Uterus (tissue), 4 donors: ENCODE results near the gene SLC47A2. TPM values are rescaled to one million over a fixed set of nuclear protein-coding genes. Genes with fewer than 3 reads are reported as not detected.
A peak's percentile ranks its signal among the peaks of the same experiment; 100 is the strongest.

Source experiments
- DNase-seq, 2 donors: peaks; one replicate each; pipeline ENCODE4 v3.0.0-alpha.2; 2019 to 2020
- H3K27ac ChIP-seq, 2 donors: fragments of 200-600 bp; sonication (generic); 1 replicate in 1 of 2; 2 replicates in 1 of 2; pipeline ENCODE4 v1.5.1; 2016 to 2018
- H3K27me3 ChIP-seq, 2 donors: fragments of 200-600 bp; sonication (generic); one replicate each; pipeline ENCODE4 v1.5.1; 2018 to 2019; ENCODE audit warnings: control low read depth in 1 of 2
- H3K36me3 ChIP-seq, 2 donors: fragments of 200-600 bp; sonication (generic); one replicate each; pipeline ENCODE4 v1.5.1; 2019; ENCODE audit warnings: control low read depth in 1 of 2
- H3K4me1 ChIP-seq, 2 donors: fragments of 200-600 bp; sonication (generic); one replicate each; pipeline ENCODE4 v1.5.1; 2018 to 2019; ENCODE audit warnings: control low read depth in 1 of 2
- H3K4me3 ChIP-seq, 2 donors: fragments of 200-600 bp; sonication (generic); 1 replicate in 1 of 2; 2 replicates in 1 of 2; pipeline ENCODE4 v1.5.1; 2018 to 2019; ENCODE audit warnings: mild to moderate bottlenecking in 1 of 2
- H3K9me3 ChIP-seq, 2 donors: fragments of 200-600 bp; sonication (generic); one replicate each; pipeline ENCODE4 v1.5.1; 2019; ENCODE audit warnings: control low read depth in 1 of 2
- CTCF ChIP-seq, 4 experiments: fragments of 200-600 bp in 2 of 4; fragments of 450-650 bp in 2 of 4; sonication (generic) in 2 of 4; IDR thresholded peaks; one replicate each; pipeline ENCODE4 v1.5.1; 2016 to 2019; ENCODE audit warnings: antibody characterized with exemption in 4 of 4, mild to moderate bottlenecking in 2 of 4, moderate library complexity in 1 of 4
- POLR2A ChIP-seq, 2 donors: fragments of 450-650 bp; IDR thresholded peaks; one replicate each; pipeline ENCODE4 v1.6.1; 2016; ENCODE audit warnings: antibody characterized with exemption in 2 of 2, mild to moderate bottlenecking in 1 of 2, moderate library complexity in 1 of 2
- intact Hi-C: fragments of 100-400 bp; cut with DNase I; formaldehyde crosslinking; loops from one replicate; pipeline ENCODE4 v1.15.1; 2023; ENCODE audit warnings: low total_unique reads
- total RNA-seq, 4 donors: library from RNA; depleted of rRNA in 3 of 4; stranded (reverse); fragments of >200 nt in 3 of 4; gene quantifications; one replicate each; pipeline versions ENCODE4 v1.1.0 to v1.2.4, GENCODE V29; 2014 to 2023
- donor health status: DM: yes; HTN: yes; CAD: no.

Gene SLC47A2
- total RNA-seq, 4 donors from 2014 or later: 0.35 TPM; not detected in 3

GRCh38 chr17:19649274-19649541 lies 67.2 kb downstream of the SLC47A2 start:
- Histone ChIP-seq H3K27me3 (no peaks in the 10 kb centered on the region), H3K36me3 (no peaks in the 10 kb centered on the region), H3K9me3 (no peaks in the 10 kb centered on the region), H3K4me3 (peak overlapping the region; percentile 67 to 81), H3K4me1 (peaks cover 16 to 18% of the 10 kb centered on the region in 2 donors), H3K27ac (peak overlapping the region; percentile 98 to 99)
- no peak for TF ChIP-seq POLR2A (IDR thresholded peaks at IDR 0.05)
- no peak for TF ChIP-seq CTCF (IDR thresholded peaks at IDR 0.05)
- intact Hi-C loops: no loop called here
- DNase-seq: no peak

- intact Hi-C loops: no loop called here
- peak; percentile 97 to 98 for DNase-seq
- H3K4me1 ChIP-seq: peaks cover 16 to 18% of the 10 kb centered on the region in 2 donors
Measured at GRCh38 chr17:19648475-19649273, 67.7 kb downstream of the SLC47A2 start, which contains the start of gene ALDH3A2. TSS of gene ALDH3A2 (plus strand) at chr17:19648751. CDS start at chr17:19648972, 221 bp downstream.

DNA sequence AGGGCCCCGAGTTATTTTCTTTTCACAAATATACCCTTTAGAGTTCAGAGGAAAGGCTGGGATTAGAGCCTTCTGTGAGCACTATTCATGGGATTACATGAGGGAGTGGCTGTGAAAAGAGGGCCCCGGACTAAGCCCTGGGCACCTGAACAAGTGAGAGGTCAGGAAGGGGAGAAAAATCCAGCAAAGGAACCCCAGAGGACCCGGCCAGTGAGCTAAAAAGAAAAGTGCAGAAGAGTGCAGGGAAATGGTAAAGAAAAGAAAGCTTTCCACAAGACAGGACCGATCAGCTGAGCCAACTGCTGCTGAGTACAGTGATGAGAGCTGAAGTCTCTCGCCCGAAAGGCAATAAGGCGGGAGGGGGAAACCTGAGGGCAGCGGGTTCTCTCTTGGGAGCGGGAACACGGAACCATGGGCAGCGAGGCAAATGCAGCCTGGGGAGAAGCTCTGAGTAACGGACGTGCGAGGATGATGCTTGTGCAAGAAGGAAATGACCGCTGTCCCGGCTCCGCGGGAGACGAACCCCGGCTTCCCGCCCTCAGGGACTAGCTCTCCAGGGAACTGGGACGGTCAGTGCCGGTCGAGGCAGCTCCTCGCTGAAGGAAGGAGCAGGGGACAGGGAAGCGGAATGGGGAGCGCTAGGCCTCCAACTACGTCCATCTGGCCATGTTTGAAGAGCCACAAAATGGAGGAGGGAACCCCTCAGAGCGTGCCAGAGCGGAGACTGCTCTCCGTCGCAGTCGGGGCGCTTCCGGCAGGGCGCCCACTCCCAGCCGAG lies 68.5 kb downstream of the SLC47A2 start:
- DNase-seq: peak; percentile 70 to 76
- H3K4me1 ChIP-seq: peaks cover 16 to 18% of the 10 kb centered on the region in 2 donors

More at GRCh38 chr17:19648475-19649273, 67.7 kb downstream of the SLC47A2 start, which contains the start of gene ALDH3A2:
- Histone ChIP-seq H3K27ac (peak within 1 kb of the TSS; percentile 98 to 99), H3K4me3 (peak within 1 kb of the TSS; percentile 67 to 81), H3K9me3 (no peaks in the 10 kb centered on the region), H3K36me3 (no peaks in the 10 kb centered on the region), H3K27me3 (no peaks in the 10 kb centered on the region)
- peak in 3 of 4 experiments; percentile 9 to 37 (median 14) for TF ChIP-seq CTCF (IDR thresholded peaks at IDR 0.05)
- TF ChIP-seq POLR2A (IDR thresholded peaks at IDR 0.05): peak; percentile 91 to 98

GRCh38 chr17:19646788-19647696 lies 69.3 kb downstream of the SLC47A2 start:
- H3K4me1 ChIP-seq: peaks cover 13 to 16% of the 10 kb centered on the region in 2 donors

More for the DNA sequence above, 68.5 kb downstream of the SLC47A2 start:
- Histone ChIP-seq H3K9me3 (no peaks in the 10 kb centered on the region), H3K4me3 (peak overlapping the region; percentile 67 to 81), H3K27ac (peak overlapping the region; percentile 98 to 99), H3K36me3 (no peaks in the 10 kb centered on the region), H3K27me3 (no peaks in the 10 kb centered on the region)
- TF ChIP-seq CTCF (IDR thresholded peaks at IDR 0.05) (no peak), POLR2A (IDR thresholded peaks at IDR 0.05) (no peak)
- intact Hi-C loops: no loop called here

More at GRCh38 chr17:19646788-19647696, 69.3 kb downstream of the SLC47A2 start:
- Histone ChIP-seq H3K27me3 (no peaks in the 10 kb centered on the region), H3K36me3 (no peaks in the 10 kb centered on the region), H3K9me3 (no peaks in the 10 kb centered on the region), H3K4me3 (peak overlapping the region in 1 of 2 donors; percentile 81), H3K27ac (peak overlapping the region; percentile 98 to 99)
- no peak for TF ChIP-seq CTCF (IDR thresholded peaks at IDR 0.05)
- TF ChIP-seq POLR2A (IDR thresholded peaks at IDR 0.05): no peak
- intact Hi-C loops: no loop called here
- no peak for DNase-seq
